Measurements from ENCODE around the gene RASGRF1. TPM values are rescaled to one million over a fixed set of nuclear protein-coding genes. Genes with fewer than 3 reads are reported as not detected.

Gene RASGRF1
- polyA plus RNA-seq (2013, experiment 1 of 4): 0.24 TPM
- 0.05 TPM for polyA plus RNA-seq (2013, experiment 2 of 4)
- 0.16 TPM for polyA plus RNA-seq (2013, experiment 3 of 4)
- polyA plus RNA-seq (2013, experiment 4 of 4): 0.28 TPM

GRCh38 chr15:79090487-79091203, at the start of gene RASGRF1:
TSS of gene RASGRF1 (minus strand) at chr15:79090780. CDS start at chr15:79090498, 282 bp downstream.
- peaks cover 9% of the 10 kb centered on the region for H3K4me1 ChIP-seq (ENCODE audit: control insufficient read depth, insufficient read depth, low read length)
- peaks cover 97% of the 10 kb centered on the region for H3K27me3 ChIP-seq (ENCODE audit: control insufficient read depth, insufficient read depth, low read length, poor library complexity, severe bottlenecking)
- H3K4me3 ChIP-seq (ENCODE audit: insufficient read depth, low read depth, low read length): peak within 1 kb of the TSS; percentile 24
- no peaks in the 10 kb centered on the region for H3K36me3 ChIP-seq (ENCODE audit: control insufficient read depth, insufficient read depth, low read length)
- H3K9me3 ChIP-seq (ENCODE audit: control insufficient read depth, low read length): no peaks in the 10 kb centered on the region
- WGBS, 2 experiments: 0% methylated on average over 60 to 61 of the region's 61 CpGs
- no peak within 1 kb of the TSS for H3K27ac ChIP-seq (ENCODE audit: insufficient read depth, low read depth, low read length, poor library complexity, severe bottlenecking)

GRCh38 chr15:79136434-79137046, 46.0 kb upstream of the RASGRF1 start:
- Histone ChIP-seq H3K4me1 (ENCODE audit: control insufficient read depth, insufficient read depth, low read length) (peaks cover 7% of the 10 kb centered on the region), H3K4me3 (ENCODE audit: insufficient read depth, low read depth, low read length) (no peak overlapping the region), H3K27me3 (ENCODE audit: control insufficient read depth, insufficient read depth, low read length, poor library complexity, severe bottlenecking) (no peaks in the 10 kb centered on the region), H3K9me3 (ENCODE audit: control insufficient read depth, low read length) (no peaks in the 10 kb centered on the region), H3K36me3 (ENCODE audit: control insufficient read depth, insufficient read depth, low read length) (no peaks in the 10 kb centered on the region), H3K27ac (ENCODE audit: insufficient read depth, low read depth, low read length, poor library complexity, severe bottlenecking) (no peak overlapping the region)
- WGBS, 2 experiments: 29 to 32% methylated on average over 3 of the region's 3 CpGs

GRCh38 chr15:79133309-79133708, 42.7 kb upstream of the RASGRF1 start:
- Histone ChIP-seq H3K36me3 (ENCODE audit: control insufficient read depth, insufficient read depth, low read length) (no peaks in the 10 kb centered on the region), H3K27me3 (ENCODE audit: control insufficient read depth, insufficient read depth, low read length, poor library complexity, severe bottlenecking) (no peaks in the 10 kb centered on the region), H3K27ac (ENCODE audit: insufficient read depth, low read depth, low read length, poor library complexity, severe bottlenecking) (no peak overlapping the region), H3K9me3 (ENCODE audit: control insufficient read depth, low read length) (no peaks in the 10 kb centered on the region), H3K4me1 (ENCODE audit: control insufficient read depth, insufficient read depth, low read length) (peaks cover 7% of the 10 kb centered on the region), H3K4me3 (ENCODE audit: insufficient read depth, low read depth, low read length) (no peak overlapping the region)
- 83 to 93% methylated on average over 2 of the region's 2 CpGs for WGBS, 2 experiments

- peaks cover 7% of the 10 kb centered on the region for H3K4me1 ChIP-seq (ENCODE audit: control insufficient read depth, insufficient read depth, low read length)
- WGBS, 2 experiments: 83 to 97% methylated on average over 1 of the region's 1 CpG
- no peaks in the 10 kb centered on the region for H3K9me3 ChIP-seq (ENCODE audit: control insufficient read depth, low read length)
- H3K27me3 ChIP-seq (ENCODE audit: control insufficient read depth, insufficient read depth, low read length, poor library complexity, severe bottlenecking): no peaks in the 10 kb centered on the region
- H3K27ac ChIP-seq (ENCODE audit: insufficient read depth, low read depth, low read length, poor library complexity, severe bottlenecking): no peak overlapping the region
- no peak overlapping the region for H3K4me3 ChIP-seq (ENCODE audit: insufficient read depth, low read depth, low read length)
- no peaks in the 10 kb centered on the region for H3K36me3 ChIP-seq (ENCODE audit: control insufficient read depth, insufficient read depth, low read length)
Observed at GRCh38 chr15:79132770-79133169, 42.2 kb upstream of the RASGRF1 start.

- no peak overlapping the region for H3K27ac ChIP-seq (ENCODE audit: insufficient read depth, low read depth, low read length, poor library complexity, severe bottlenecking)
- no peaks in the 10 kb centered on the region for H3K27me3 ChIP-seq (ENCODE audit: control insufficient read depth, insufficient read depth, low read length, poor library complexity, severe bottlenecking)
- no peaks in the 10 kb centered on the region for H3K9me3 ChIP-seq (ENCODE audit: control insufficient read depth, low read length)
- no peak overlapping the region for H3K4me3 ChIP-seq (ENCODE audit: insufficient read depth, low read depth, low read length)
- H3K36me3 ChIP-seq (ENCODE audit: control insufficient read depth, insufficient read depth, low read length): no peaks in the 10 kb centered on the region
- H3K4me1 ChIP-seq (ENCODE audit: control insufficient read depth, insufficient read depth, low read length): peaks cover 7% of the 10 kb centered on the region
Observed at GRCh38 chr15:79132361-79132760, 41.8 kb upstream of the RASGRF1 start.

- no peak overlapping the region for H3K27ac ChIP-seq (ENCODE audit: insufficient read depth, low read depth, low read length, poor library complexity, severe bottlenecking)
- H3K36me3 ChIP-seq (ENCODE audit: control insufficient read depth, insufficient read depth, low read length): no peaks in the 10 kb centered on the region
- WGBS, 2 experiments: 77 to 82% methylated on average over 4 of the region's 4 CpGs
- no peaks in the 10 kb centered on the region for H3K9me3 ChIP-seq (ENCODE audit: control insufficient read depth, low read length)
- no peak overlapping the region for H3K4me3 ChIP-seq (ENCODE audit: insufficient read depth, low read depth, low read length)
- H3K27me3 ChIP-seq (ENCODE audit: control insufficient read depth, insufficient read depth, low read length, poor library complexity, severe bottlenecking): no peaks in the 10 kb centered on the region
- H3K4me1 ChIP-seq (ENCODE audit: control insufficient read depth, insufficient read depth, low read length): no peaks in the 10 kb centered on the region
Observed at GRCh38 chr15:79130535-79131130, 40.1 kb upstream of the RASGRF1 start.

GRCh38 chr15:79129235-79129634, 38.7 kb upstream of the RASGRF1 start:
- Histone ChIP-seq H3K27ac (ENCODE audit: insufficient read depth, low read depth, low read length, poor library complexity, severe bottlenecking) (no peak overlapping the region), H3K9me3 (ENCODE audit: control insufficient read depth, low read length) (no peaks in the 10 kb centered on the region), H3K4me3 (ENCODE audit: insufficient read depth, low read depth, low read length) (no peak overlapping the region), H3K27me3 (ENCODE audit: control insufficient read depth, insufficient read depth, low read length, poor library complexity, severe bottlenecking) (no peaks in the 10 kb centered on the region), H3K4me1 (ENCODE audit: control insufficient read depth, insufficient read depth, low read length) (no peaks in the 10 kb centered on the region), H3K36me3 (ENCODE audit: control insufficient read depth, insufficient read depth, low read length) (no peaks in the 10 kb centered on the region)
- 96 to 97% methylated on average over 3 of the region's 3 CpGs for WGBS, 2 experiments

GRCh38 chr15:79128556-79128955, 38.0 kb upstream of the RASGRF1 start:
- Histone ChIP-seq H3K4me1 (ENCODE audit: control insufficient read depth, insufficient read depth, low read length) (no peaks in the 10 kb centered on the region), H3K9me3 (ENCODE audit: control insufficient read depth, low read length) (no peaks in the 10 kb centered on the region), H3K27me3 (ENCODE audit: control insufficient read depth, insufficient read depth, low read length, poor library complexity, severe bottlenecking) (no peaks in the 10 kb centered on the region), H3K4me3 (ENCODE audit: insufficient read depth, low read depth, low read length) (no peak overlapping the region), H3K27ac (ENCODE audit: insufficient read depth, low read depth, low read length, poor library complexity, severe bottlenecking) (no peak overlapping the region), H3K36me3 (ENCODE audit: control insufficient read depth, insufficient read depth, low read length) (no peaks in the 10 kb centered on the region)
- WGBS, 2 experiments: 92 to 94% methylated on average over 3 of the region's 3 CpGs

GRCh38 chr15:79124388-79124787, 33.8 kb upstream of the RASGRF1 start:
- no peaks in the 10 kb centered on the region for H3K9me3 ChIP-seq (ENCODE audit: control insufficient read depth, low read length)
- no peak overlapping the region for H3K27ac ChIP-seq (ENCODE audit: insufficient read depth, low read depth, low read length, poor library complexity, severe bottlenecking)
- H3K36me3 ChIP-seq (ENCODE audit: control insufficient read depth, insufficient read depth, low read length): no peaks in the 10 kb centered on the region
- H3K4me1 ChIP-seq (ENCODE audit: control insufficient read depth, insufficient read depth, low read length): no peaks in the 10 kb centered on the region
- H3K4me3 ChIP-seq (ENCODE audit: insufficient read depth, low read depth, low read length): no peak overlapping the region
- WGBS, 2 experiments: 54 to 59% methylated on average over 3 of the region's 3 CpGs
- H3K27me3 ChIP-seq (ENCODE audit: control insufficient read depth, insufficient read depth, low read length, poor library complexity, severe bottlenecking): no peaks in the 10 kb centered on the region

GRCh38 chr15:79122991-79123390, 32.4 kb upstream of the RASGRF1 start:
- H3K27me3 ChIP-seq (ENCODE audit: control insufficient read depth, insufficient read depth, low read length, poor library complexity, severe bottlenecking): no peaks in the 10 kb centered on the region

More at GRCh38 chr15:79122991-79123390, 32.4 kb upstream of the RASGRF1 start:
- H3K27ac ChIP-seq (ENCODE audit: insufficient read depth, low read depth, low read length, poor library complexity, severe bottlenecking): no peak overlapping the region
- H3K36me3 ChIP-seq (ENCODE audit: control insufficient read depth, insufficient read depth, low read length): no peaks in the 10 kb centered on the region
- H3K4me1 ChIP-seq (ENCODE audit: control insufficient read depth, insufficient read depth, low read length): no peaks in the 10 kb centered on the region
- 93 to 94% methylated on average over 12 of the region's 12 CpGs for WGBS, 2 experiments
- no peaks in the 10 kb centered on the region for H3K9me3 ChIP-seq (ENCODE audit: control insufficient read depth, low read length)
- H3K4me3 ChIP-seq (ENCODE audit: insufficient read depth, low read depth, low read length): no peak overlapping the region

Measured in ectodermal cell (in vitro differentiated cells).